DND-41 (cell line): ENCODE measurements around the gene ABLIM2.

Experiments
- EZH2 ChIP-seq: IDR thresholded peaks from 3 replicates; pipeline ENCODE4 v1.6.1; 2012; ENCODE audit warnings: borderline replicate concordance, low read depth, mild to moderate bottlenecking, moderate library complexity, low read length, inconsistent platforms; ENCODE audit not compliant: severe bottlenecking
- TF ChIP-seq, protein P1 (sequence below): IDR thresholded peaks from 2 replicates; pipeline ENCODE4 v1.5.1; 2012; ENCODE audit warnings: borderline replicate concordance, low read length, moderate library complexity, mild to moderate bottlenecking; ENCODE audit not compliant: poor library complexity, severe bottlenecking; ENCODE audit errors: extremely low read depth

DNA sequence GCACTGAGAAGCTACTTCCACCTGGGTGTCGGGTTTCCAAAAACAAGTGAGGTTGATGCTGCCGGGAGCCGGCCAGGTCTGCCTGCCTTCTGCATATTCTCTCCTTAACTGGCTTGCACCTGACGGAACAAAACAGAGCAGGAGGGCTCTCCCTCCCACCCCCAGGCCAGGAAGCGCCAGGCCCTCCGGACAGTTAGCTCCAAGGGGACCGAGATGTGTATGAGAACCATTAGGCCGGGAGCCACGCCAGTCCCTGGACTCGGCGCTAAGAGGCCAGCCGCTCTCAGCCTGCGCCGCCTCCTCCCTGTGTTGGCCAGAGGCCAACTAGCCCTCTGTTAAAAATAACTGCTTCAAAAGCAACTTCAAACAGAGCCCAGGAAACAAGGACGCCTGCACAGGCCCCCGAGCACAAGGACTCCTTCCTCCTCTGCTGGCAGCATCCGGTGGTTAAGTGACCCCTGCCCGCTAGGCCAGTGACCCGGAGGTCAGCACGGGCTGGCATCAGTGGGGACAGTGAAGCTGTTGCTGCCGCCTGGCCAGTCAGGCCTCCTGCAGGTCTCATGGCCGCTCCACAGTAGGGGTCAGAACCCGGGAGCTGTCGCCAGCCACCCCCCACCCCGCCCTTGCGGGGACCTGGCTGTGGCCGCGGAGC is 107.9 kb downstream of the ABLIM2 start:
- no peak for TF ChIP-seq EZH2
- TF ChIP-seq, protein P1, sequence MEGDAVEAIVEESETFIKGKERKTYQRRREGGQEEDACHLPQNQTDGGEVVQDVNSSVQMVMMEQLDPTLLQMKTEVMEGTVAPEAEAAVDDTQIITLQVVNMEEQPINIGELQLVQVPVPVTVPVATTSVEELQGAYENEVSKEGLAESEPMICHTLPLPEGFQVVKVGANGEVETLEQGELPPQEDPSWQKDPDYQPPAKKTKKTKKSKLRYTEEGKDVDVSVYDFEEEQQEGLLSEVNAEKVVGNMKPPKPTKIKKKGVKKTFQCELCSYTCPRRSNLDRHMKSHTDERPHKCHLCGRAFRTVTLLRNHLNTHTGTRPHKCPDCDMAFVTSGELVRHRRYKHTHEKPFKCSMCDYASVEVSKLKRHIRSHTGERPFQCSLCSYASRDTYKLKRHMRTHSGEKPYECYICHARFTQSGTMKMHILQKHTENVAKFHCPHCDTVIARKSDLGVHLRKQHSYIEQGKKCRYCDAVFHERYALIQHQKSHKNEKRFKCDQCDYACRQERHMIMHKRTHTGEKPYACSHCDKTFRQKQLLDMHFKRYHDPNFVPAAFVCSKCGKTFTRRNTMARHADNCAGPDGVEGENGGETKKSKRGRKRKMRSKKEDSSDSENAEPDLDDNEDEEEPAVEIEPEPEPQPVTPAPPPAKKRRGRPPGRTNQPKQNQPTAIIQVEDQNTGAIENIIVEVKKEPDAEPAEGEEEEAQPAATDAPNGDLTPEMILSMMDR, result no peak
